ENCODE measurements around the gene LRRC1.

The LRRC1 gene

GRCh38 chr6:53956068-53956711 is 161.4 kb downstream of the LRRC1 start:
- in situ Hi-C loops (cut with HindIII; ENCODE audit: low sequenced_read_pairs), result no loop called here
- peak; percentile 77 for TF ChIP-seq CTCF (IDR thresholded peaks at IDR 0.05; ENCODE audit: low read depth, low read length)
- no peak overlapping the region for H3K4me3 ChIP-seq (ENCODE audit: low read depth, low read length)
- DNase-seq (ENCODE audit: low read depth, low spot score), result peak; percentile 48

- in situ Hi-C loops (cut with HindIII; ENCODE audit: low sequenced_read_pairs), result no loop called here
- no peak for DNase-seq (ENCODE audit: low read depth, low spot score)
- TF ChIP-seq CTCF (IDR thresholded peaks at IDR 0.05; ENCODE audit: low read depth, low read length), result no peak
These were observed 162.0 kb downstream of the LRRC1 start for GRCh38 chr6:53956804-53957203.

GRCh38 chr6:53959717-53960116 is 164.9 kb downstream of the LRRC1 start:
- peak; percentile 23 for DNase-seq (ENCODE audit: low read depth, low spot score)
- H3K4me3 ChIP-seq (ENCODE audit: low read depth, low read length), result no peak overlapping the region
- in situ Hi-C loops (cut with HindIII; ENCODE audit: low sequenced_read_pairs), result no loop called here
- TF ChIP-seq CTCF (IDR thresholded peaks at IDR 0.05; ENCODE audit: low read depth, low read length), result no peak

More at GRCh38 chr6:53956804-53957203, 162.0 kb downstream of the LRRC1 start:
- no peak overlapping the region for H3K4me3 ChIP-seq (ENCODE audit: low read depth, low read length)

- peak; percentile 57 for DNase-seq (ENCODE audit: low read depth, low spot score)
- in situ Hi-C loops (cut with HindIII; ENCODE audit: low sequenced_read_pairs), result no loop called here
- no peak overlapping the region for H3K4me3 ChIP-seq (ENCODE audit: low read depth, low read length)
- TF ChIP-seq CTCF (IDR thresholded peaks at IDR 0.05; ENCODE audit: low read depth, low read length), result no peak
These were observed 165.5 kb downstream of the LRRC1 start for GRCh38 chr6:53960311-53960710.

GRCh38 chr6:53961679-53962370 is 167.0 kb downstream of the LRRC1 start:
- TF ChIP-seq CTCF (IDR thresholded peaks at IDR 0.05; ENCODE audit: low read depth, low read length), result no peak
- in situ Hi-C loops (cut with HindIII; ENCODE audit: low sequenced_read_pairs), result no loop called here
- H3K4me3 ChIP-seq (ENCODE audit: low read depth, low read length), result no peak overlapping the region
- DNase-seq (ENCODE audit: low read depth, low spot score), result no peak

- in situ Hi-C loops (cut with HindIII; ENCODE audit: low sequenced_read_pairs), result no loop called here
- TF ChIP-seq CTCF (IDR thresholded peaks at IDR 0.05; ENCODE audit: low read depth, low read length), result no peak
- no peak overlapping the region for H3K4me3 ChIP-seq (ENCODE audit: low read depth, low read length)
- DNase-seq (ENCODE audit: low read depth, low spot score), result no peak
These were observed 167.8 kb downstream of the LRRC1 start for GRCh38 chr6:53962646-53963045.

Measured in astrocyte of the spinal cord (primary cell).